HL-60 (cell line): ENCODE measurements around the gene TNRC18.

Source experiments
- DNase-seq, 2 experiments: peaks; one replicate each; pipeline ENCODE4 v3.0.0-alpha.2; 2010 to 2020; ENCODE audit warnings: low read depth in 1 of 2, low spot score in 1 of 2
- H3K27ac ChIP-seq: fragments of 250-450 bp; sonication (Bioruptor Pico); replicated peaks from 2 replicates; pipeline ENCODE4 v1.5.1; 2020; ENCODE audit warnings: mild to moderate bottlenecking, moderate library complexity
- H3K27me3 ChIP-seq: fragments of 250-450 bp; sonication (Bioruptor Pico); 2 replicates; pipeline ENCODE4 v1.5.1; 2021; ENCODE audit warnings: mild to moderate bottlenecking, moderate library complexity; ENCODE audit not compliant: insufficient read depth, poor library complexity, severe bottlenecking
- H3K4me3 ChIP-seq: replicated peaks from 2 replicates; pipeline ENCODE4 v1.5.1; 2011; ENCODE audit warnings: mild to moderate bottlenecking, control low read depth, low read length; ENCODE audit not compliant: insufficient read depth
- CTCF ChIP-seq: IDR thresholded peaks from one replicate; pipeline ENCODE4 v1.5.1; 2011; ENCODE audit warnings: low read length, control low read depth, inconsistent platforms; ENCODE audit not compliant: insufficient read depth
- GABPA ChIP-seq: IDR thresholded peaks from 2 replicates; pipeline ENCODE4 v1.6.1; 2012; ENCODE audit warnings: low read depth
- POLR2AphosphoS5 ChIP-seq: IDR thresholded peaks from 2 replicates; pipeline ENCODE4 v1.6.1; 2012; ENCODE audit warnings: low read depth
- REST ChIP-seq: IDR thresholded peaks from 2 replicates; pipeline ENCODE4 v1.6.1; 2012; ENCODE audit warnings: low read depth; ENCODE audit not compliant: insufficient replicate concordance
- SPI1 ChIP-seq: IDR thresholded peaks from 2 replicates; pipeline ENCODE4 v1.6.1; 2012; ENCODE audit warnings: low read depth, mild to moderate bottlenecking, borderline replicate concordance

Gene TNRC18

GRCh38 chr7:5377279-5377678 lies 46.4 kb downstream of the TNRC18 start:
- no peak for DNase-seq
- TF ChIP-seq CTCF (no peak), SPI1 (no peak), GABPA (no peak), REST (no peak), POLR2AphosphoS5 (no peak)
- Histone ChIP-seq H3K27me3 (no peaks in the 10 kb centered on the region), H3K4me3 (no peak overlapping the region), H3K27ac (no peak overlapping the region)

GRCh38 chr7:5375925-5376324 lies 47.7 kb downstream of the TNRC18 start:
- TF ChIP-seq GABPA (no peak), POLR2AphosphoS5 (no peak), REST (no peak), CTCF (no peak)
- DNase-seq: no peak
- Histone ChIP-seq H3K4me3 (no peak overlapping the region), H3K27me3 (no peaks in the 10 kb centered on the region), H3K27ac (no peak overlapping the region)

GRCh38 chr7:5374464-5374863 lies 49.2 kb downstream of the TNRC18 start:
- no peaks in the 10 kb centered on the region for H3K27me3 ChIP-seq
- no peak overlapping the region for H3K4me3 ChIP-seq
- no peak for TF ChIP-seq REST
- no peak for TF ChIP-seq CTCF
- no peak for TF ChIP-seq POLR2AphosphoS5
- TF ChIP-seq SPI1: no peak
- TF ChIP-seq GABPA: no peak
- H3K27ac ChIP-seq: no peak overlapping the region
- DNase-seq: no peak
